Activated T-cell treated with anti-CD3 and anti-CD28 coated beads for 4 hours (primary cell): ENCODE measurements around the gene ENTR1.
"Not testable (repeated sequence)": the region's sequence is repeated elsewhere in the genome, so short reads cannot be mapped to it uniquely, and the experiment has no call there.

Source experiments
- DNase-seq: peaks from one replicate; pipeline ENCODE4 v3.0.0-alpha.2; 2020

Gene ENTR1

GRCh38 chr9:136416914-136417313 lies 6.5 kb upstream of the ENTR1 start:
- no peak for DNase-seq

- DNase-seq = no peak
These were observed 6.0 kb upstream of the ENTR1 start for GRCh38 chr9:136416427-136416826.

GRCh38 chr9:136412962-136413361 lies 2.5 kb upstream of the ENTR1 start:
- no peak for DNase-seq

- DNase-seq = no peak
These were observed 964 bp upstream of the ENTR1 start for GRCh38 chr9:136411378-136411777.

GRCh38 chr9:136409557-136410455 lies 608 bp downstream of the ENTR1 start:
- DNase-seq = peak; percentile 18

GRCh38 chr9:136407911-136408310 lies 2.5 kb downstream of the ENTR1 start:
- no peak for DNase-seq

GRCh38 chr9:136407061-136407460 lies 3.4 kb downstream of the ENTR1 start:
- DNase-seq = not testable (repeated sequence)

GRCh38 chr9:136405904-136406303 lies 4.5 kb downstream of the ENTR1 start:
- not testable (repeated sequence) for DNase-seq

GRCh38 chr9:136405481-136405880 lies 4.9 kb downstream of the ENTR1 start:
- no peak for DNase-seq

GRCh38 chr9:136404801-136405136 lies 5.6 kb downstream of the ENTR1 start:
- DNase-seq = no peak

GRCh38 chr9:136403915-136404800 lies 6.3 kb downstream of the ENTR1 start:
- DNase-seq = no peak

GRCh38 chr9:136403538-136403914 lies 6.9 kb downstream of the ENTR1 start:
- DNase-seq = peak; percentile 66

- no peak for DNase-seq
These were observed 8.3 kb downstream of the ENTR1 start for GRCh38 chr9:136402067-136402466.

- no peak for DNase-seq
These were observed 9.1 kb downstream of the ENTR1 start for GRCh38 chr9:136401173-136401922.

GRCh38 chr9:136400038-136400834 lies 10.2 kb downstream of the ENTR1 start, which contains the start of gene SNAPC4:
Gene SNAPC4 (minus strand): TSS chr9:136400170. CDS start chr9:136398428, 1,742 bp downstream.
- DNase-seq = peak; percentile 78

GRCh38 chr9:136399176-136400037 lies 11.0 kb downstream of the ENTR1 start:
- peak; percentile 26 for DNase-seq

- DNase-seq = no peak
These were observed 12.1 kb downstream of the ENTR1 start for GRCh38 chr9:136398286-136398685.

- no peak for DNase-seq
These were observed 12.8 kb downstream of the ENTR1 start for GRCh38 chr9:136397643-136398042.

GRCh38 chr9:136396219-136396515 lies 14.2 kb downstream of the ENTR1 start:
- DNase-seq = no peak

- no peak for DNase-seq
These were observed 14.8 kb downstream of the ENTR1 start for GRCh38 chr9:136395345-136396218.

- no peak for DNase-seq
These were observed 15.4 kb downstream of the ENTR1 start for GRCh38 chr9:136395020-136395340.
